COLO668 (cell line): ENCODE results near the gene CDH6.

Experiments used
- DNase-seq: peaks from one replicate; lab custom pipeline; 2025; ENCODE audit not compliant: unreplicated experiment; lab: John Stamatoyannopoulos, UW

CDH6 gene

DNA sequence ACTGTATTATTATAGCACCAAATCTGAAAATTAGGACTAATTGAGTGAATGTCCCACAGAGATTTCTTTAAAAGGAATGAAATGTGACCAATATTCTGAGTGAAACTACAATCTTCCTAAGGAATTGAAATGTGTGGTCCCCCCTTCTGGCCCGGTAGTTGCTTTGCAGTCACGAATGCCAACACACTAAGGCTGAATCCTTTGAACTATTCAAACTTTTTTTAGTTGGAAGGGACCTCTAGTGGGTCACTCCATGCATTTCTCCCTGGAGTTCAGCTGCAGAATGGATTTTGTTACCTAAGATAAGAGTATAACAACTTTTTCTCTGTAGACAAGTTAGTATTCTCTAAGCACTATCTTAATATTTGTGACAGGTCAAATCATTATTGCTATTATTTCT is 2.8 kb downstream of the CDH6 start:
- no peak for DNase-seq

GRCh38 chr5:31197183-31197582 is 3.7 kb downstream of the CDH6 start:
- no peak for DNase-seq

DNA sequence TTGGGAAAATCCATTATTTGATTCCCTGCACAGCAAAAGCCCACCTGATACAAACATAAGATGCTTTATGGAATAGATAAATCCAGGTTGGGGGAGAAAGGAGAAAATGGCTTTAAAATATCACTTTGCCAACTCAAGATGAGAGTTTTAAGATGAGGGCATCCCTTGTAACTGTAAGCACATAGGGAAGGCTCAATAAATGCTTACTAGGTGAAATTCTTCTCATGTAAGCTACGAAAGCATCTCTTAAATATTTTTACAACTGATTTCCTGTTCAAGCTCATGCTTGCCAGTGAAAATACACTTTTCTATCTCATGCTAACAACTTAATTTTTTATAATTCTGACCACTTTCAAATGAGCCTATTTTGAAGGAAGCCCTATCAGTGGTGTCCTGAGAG is 11.5 kb downstream of the CDH6 start:
- DNase-seq, result no peak

DNA sequence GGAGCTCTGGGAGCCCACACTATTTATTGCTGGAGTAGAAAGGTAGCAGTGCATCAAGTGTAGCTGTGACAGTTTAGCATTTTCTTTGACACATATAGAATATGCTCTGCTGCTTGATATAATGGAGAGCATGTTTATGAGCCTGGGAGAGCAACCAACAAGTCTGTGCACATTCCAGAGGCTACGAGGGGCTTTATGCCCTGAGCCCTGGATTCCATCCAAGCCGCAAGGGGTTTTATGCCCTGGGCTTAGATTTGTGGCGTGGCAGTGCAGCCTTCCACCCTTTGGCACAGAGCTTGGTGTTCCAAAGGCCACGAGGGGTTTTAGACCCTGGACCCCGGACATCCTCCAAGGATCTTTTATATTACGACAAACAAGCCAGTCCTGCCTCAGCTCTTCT is 14.6 kb downstream of the CDH6 start:
- no peak for DNase-seq

- DNase-seq, result no peak
These were observed 15.8 kb downstream of the CDH6 start for GRCh38 chr5:31209334-31209733.

DNA sequence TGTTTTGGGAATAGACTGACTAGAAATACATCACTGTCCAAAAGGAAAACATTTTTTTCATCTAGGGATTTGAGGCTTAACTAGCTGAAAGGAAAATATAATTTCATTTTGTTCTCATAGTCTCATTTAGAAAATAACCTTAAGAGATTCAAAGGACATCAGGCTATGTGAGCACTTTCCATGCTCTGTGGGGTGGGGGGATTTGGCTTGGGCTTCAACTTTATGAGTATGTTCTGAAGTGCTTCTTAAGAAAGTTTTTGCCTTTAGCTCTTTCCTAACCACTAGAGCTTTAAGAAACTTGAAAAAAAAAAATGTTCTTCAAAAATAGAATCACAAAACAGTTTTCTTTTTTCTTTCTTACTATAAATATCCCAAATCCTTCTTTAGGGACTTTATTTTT is 17.6 kb downstream of the CDH6 start:
- no peak for DNase-seq

DNA sequence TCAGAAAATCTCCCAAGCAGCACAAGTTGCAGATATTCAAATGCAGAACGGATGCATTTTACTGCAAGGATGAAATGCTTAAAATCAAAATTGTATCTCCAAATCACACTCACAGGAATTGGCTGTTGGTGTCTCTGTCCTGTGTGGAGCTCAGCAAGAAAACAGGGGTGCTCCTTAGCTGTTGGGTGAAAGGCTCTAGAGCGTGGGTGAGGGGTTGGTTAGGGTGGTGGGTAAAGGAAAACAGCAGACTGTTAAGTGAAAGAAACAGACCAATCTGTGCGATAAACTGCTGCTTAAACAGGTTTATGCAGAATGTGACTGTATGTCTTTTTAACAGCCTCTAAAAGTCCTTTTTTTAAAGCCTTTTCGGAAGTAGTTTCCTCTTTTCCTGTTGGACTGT is 19.8 kb downstream of the CDH6 start:
- no peak for DNase-seq

- DNase-seq, result peak; percentile 27
These were observed 20.2 kb downstream of the CDH6 start for GRCh38 chr5:31213705-31214121.

DNA sequence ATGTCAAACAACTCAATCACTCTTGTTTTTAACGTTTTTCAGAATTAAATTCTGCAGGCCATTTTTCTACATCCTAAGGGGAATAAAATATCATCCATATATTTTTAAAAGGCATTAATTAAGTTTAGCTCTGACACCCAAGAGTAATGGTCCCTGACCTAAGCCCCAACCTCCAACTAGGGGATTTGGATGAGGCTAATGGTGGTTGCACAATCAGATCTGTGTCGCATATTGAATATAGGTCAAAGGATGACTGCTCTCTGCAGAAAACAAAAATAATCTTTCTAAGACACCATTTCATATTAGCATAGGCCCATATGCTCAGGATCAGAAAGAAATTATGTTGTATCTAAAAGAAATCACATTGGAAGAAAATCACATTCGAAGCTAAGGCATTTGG is 20.7 kb downstream of the CDH6 start:
- DNase-seq, result no peak

- DNase-seq, result no peak
These were observed 21.8 kb downstream of the CDH6 start for GRCh38 chr5:31215236-31215635.

GRCh38 chr5:31217446-31217845 is 24.0 kb downstream of the CDH6 start:
- DNase-seq, result no peak

GRCh38 chr5:31218978-31219377 is 25.5 kb downstream of the CDH6 start:
- DNase-seq, result no peak

GRCh38 chr5:31221001-31221400 is 27.5 kb downstream of the CDH6 start:
- DNase-seq, result peak; percentile 34

GRCh38 chr5:31225118-31225517 is 31.6 kb downstream of the CDH6 start:
- no peak for DNase-seq

- DNase-seq, result no peak
These were observed 32.1 kb downstream of the CDH6 start for GRCh38 chr5:31225613-31226012.

- no peak for DNase-seq
These were observed 33.2 kb downstream of the CDH6 start for GRCh38 chr5:31226651-31227050.

GRCh38 chr5:31229266-31229665 is 35.8 kb downstream of the CDH6 start:
- no peak for DNase-seq

DNA sequence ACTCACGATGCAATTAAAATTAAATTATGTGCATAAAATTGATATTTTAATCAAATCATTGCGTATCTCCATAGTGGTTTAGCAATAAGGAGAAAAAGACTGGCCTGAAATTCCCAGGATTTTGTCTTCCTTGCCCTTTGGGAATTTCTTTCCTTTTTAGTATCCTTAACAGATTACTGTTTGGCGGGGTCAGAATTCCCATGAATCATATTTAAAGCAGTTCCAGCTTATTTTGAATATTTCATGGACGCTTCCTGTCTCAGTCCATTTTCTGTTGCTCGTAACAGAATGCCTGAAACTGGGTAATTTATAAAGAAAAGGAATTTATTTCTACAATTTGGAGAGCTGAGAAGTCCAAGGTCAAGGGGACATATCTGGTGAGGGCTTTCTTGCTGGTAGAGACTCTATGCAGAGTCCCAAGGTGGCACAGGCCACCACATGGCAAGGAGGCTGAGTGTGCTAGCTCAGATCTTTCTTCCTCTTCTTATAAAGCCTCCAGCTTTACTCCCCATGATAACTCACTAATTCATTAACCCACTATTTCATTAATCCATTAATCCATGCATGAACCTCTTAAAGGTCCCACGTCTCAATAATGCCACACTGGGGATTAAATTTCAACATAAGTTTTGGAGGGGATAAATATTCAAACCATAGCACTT is 37.8 kb downstream of the CDH6 start:
- DNase-seq, result no peak

- peak; percentile 41 for DNase-seq
These were observed 38.9 kb downstream of the CDH6 start for GRCh38 chr5:31232273-31232888.

GRCh38 chr5:31235381-31235780 is 41.9 kb downstream of the CDH6 start:
- DNase-seq, result no peak

GRCh38 chr5:31236339-31236738 is 42.9 kb downstream of the CDH6 start:
- DNase-seq, result no peak

DNA sequence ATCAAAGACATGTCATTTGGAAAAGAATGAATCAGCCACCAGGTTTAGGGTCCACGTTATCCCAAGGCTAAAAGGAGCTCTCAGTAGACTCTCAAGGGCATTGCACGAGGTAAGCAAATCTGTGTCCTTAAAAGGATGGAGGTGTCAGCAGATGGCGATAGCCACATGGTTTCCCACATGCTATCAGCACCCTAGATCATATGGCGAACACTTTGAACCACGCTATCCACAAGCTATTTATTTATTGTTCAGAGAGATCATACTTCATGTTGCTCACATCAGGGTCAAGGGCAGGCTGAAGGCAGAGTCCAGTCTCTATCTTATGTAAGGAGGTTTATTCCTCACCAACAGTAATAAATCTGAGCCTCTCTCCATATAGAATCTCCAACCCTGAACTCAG is 43.7 kb downstream of the CDH6 start:
- DNase-seq, result no peak

DNA sequence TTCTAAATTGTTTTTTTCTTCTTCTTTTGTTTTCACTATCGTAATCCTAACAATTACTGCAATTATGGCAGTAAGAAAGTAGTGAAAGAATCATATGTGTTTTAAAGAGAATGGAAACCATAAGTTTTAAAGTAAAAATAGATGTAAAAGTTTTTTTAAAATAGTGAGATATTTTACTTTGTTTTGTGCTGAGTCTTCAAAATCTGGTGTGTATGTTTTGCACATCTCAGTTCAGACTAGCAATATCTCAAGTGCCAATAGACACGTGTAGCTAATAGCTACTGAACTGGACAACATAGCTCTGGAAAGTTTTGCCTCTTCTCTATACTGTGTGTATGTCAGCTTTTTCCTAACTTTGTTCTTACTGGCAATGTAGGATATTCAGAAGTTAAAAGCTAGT is 45.0 kb downstream of the CDH6 start:
- no peak for DNase-seq
